ENCODE data around the gene ATXN7L2.

Gene ATXN7L2

DNA sequence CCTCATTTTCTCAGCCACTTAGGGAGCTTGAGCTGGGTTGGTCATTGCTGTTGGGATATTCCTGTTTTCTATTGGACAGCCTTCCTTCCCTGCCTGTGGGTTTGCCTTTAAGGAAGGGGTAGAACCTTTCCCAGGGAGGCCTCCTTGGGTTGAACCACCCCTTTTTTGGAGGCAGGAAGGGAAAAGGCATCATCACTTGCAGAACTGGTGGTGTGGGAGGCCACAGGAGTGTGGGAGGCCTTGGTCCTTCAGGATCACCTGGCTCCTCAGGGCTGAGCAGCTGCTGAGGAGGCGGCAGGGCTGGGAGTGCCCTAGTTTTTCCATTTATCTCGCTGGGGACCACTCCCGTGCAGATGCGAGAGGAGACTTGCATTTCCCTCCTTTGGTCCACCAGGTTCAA is 9.5 kb downstream of the ATXN7L2 start:
- Histone ChIP-seq H3K27ac (peak overlapping the region in 16 of 21 experiments; percentile 12 to 93 (median 83)), H3K4me3 (peak overlapping the region in 2 of 7 experiments; percentile 78 to 88)

DNA sequence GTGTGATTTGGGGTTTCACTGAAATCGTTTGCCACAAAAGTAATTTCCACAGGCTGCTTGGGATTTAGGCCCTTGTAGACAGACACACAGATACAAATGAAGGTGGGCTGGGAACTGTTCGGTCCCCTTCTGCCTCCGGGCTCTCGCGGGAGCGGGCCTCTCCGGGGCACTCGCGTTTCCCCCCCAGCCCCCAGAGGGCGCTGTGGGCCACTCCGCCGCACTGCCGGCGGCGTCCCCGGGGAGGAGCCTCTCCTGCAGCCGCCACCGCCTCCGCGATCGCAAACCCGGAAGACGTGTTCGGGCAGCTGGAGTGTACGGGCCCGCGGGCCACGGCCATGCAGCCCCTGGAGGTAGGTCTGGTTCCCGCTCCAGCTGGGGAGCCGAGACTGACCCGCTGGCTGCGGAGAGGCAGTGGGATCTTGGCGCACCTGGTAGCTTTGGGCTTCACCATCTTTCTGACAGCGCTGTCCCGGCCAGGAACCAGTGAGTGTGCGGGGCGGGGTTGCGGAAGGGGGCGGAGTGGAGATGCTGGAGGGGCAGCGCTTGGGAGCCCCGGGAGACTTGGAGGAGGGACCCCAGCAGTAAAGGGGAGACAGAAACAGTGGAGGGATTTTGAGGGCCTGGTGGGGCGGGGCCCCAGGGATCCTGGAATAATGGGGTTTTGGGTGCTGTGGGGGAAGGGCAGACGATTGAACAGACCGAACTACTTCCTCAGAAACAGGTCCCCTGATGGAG is 10.3 kb downstream of the ATXN7L2 start, which contains the start of gene CYB561D1:
TSS of gene CYB561D1 (plus strand) at position 290 of the 735 bp plus-strand sequence. CDS start at position 336, 46 bp downstream.
- peak within 1 kb of the TSS; percentile 57 to 93 (median 88) for H3K4me3 ChIP-seq
- H3K27ac ChIP-seq = peak within 1 kb of the TSS; percentile 37 to 93 (median 83)

DNA sequence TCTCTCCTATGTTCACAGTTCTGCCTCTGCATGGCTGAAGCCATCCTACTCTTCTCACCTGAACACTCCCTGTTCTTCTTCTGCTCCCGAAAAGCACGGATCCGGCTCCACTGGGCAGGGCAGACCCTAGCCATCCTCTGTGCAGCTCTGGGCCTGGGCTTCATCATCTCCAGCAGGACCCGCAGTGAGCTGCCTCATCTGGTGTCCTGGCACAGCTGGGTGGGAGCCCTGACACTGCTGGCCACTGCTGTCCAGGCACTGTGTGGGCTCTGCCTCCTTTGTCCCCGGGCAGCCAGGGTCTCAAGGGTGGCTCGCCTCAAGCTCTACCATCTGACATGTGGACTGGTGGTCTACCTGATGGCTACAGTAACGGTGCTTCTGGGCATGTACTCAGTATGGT is 12.0 kb downstream of the ATXN7L2 start:
- peak overlapping the region in 1 of 21 experiments; percentile 32 for H3K27ac ChIP-seq

DNA sequence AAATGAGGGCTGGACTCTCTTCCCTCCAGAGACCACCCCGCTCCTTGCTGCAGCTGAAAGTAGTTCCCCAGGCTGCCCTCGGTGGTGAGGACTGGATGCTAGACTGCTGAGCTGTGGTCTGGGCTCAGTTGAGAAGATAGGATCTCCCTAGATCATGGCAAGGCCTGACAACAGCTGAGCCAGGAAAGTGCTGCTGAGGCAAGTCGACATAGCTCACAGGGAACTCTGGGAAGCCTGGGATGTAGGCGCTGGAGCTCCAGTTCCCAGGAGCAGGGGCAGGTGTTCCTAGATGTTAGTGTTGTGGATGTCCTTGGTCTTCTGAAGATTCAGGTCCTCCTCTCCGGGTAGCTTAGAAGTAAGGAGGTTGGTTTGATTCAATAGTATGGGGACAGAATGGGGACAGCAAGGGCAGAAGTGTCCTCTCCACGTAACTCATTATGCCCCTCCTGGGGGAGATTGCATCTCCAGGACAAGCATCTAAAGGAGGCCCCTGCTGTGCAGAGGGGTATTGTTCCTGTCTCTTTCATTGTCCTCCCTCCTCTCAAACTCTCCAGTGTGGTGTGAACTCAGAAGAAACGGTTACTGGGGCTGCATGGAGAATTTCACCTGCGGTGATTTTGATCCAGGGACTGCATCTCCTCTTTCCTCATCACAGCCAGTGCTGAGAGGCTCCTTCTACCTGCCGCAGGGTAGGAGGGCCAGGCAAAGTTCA is 13.9 kb downstream of the ATXN7L2 start:
- no peak overlapping the region for H3K4me3 ChIP-seq
- peak overlapping the region in 7 of 21 experiments; percentile 18 to 77 (median 44) for H3K27ac ChIP-seq

More for the DNA sequence above, 12.0 kb downstream of the ATXN7L2 start:
- H3K4me3 ChIP-seq = no peak overlapping the region

DNA sequence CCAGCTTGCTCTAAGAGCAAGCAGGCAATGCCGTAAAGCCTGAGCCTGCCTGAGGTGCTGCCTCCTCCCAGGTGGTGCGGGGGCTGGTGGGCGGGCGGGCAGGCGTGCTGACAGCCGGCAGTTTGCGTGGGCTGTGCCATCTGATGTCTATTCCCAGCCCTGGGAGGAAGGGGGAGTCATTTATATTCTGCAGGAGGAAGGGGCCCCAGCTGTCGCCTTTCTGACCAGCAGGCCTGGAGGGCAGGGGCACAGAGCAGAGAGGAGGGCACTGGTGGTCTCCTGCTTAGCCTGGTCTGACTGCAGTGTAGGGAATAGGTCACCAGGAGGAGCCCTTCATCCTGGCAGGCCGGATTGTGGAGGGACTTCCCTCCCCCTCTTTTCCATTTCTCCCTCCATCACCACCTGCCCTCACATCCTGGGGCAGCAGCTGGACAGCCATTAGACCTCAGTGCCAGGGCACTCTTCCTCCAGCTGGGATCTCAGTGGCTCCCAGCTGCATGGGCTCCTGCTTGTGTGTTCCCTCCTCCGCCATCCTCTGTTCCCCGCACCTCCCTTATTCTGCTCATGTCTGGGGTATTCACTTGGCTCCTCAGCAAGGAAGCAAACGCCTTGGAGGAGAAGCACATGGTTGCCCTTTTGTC is 14.6 kb downstream of the ATXN7L2 start:
- Histone ChIP-seq H3K27ac (peak overlapping the region in 9 of 21 experiments; percentile 18 to 77 (median 59)), H3K4me3 (no peak overlapping the region)

DNA sequence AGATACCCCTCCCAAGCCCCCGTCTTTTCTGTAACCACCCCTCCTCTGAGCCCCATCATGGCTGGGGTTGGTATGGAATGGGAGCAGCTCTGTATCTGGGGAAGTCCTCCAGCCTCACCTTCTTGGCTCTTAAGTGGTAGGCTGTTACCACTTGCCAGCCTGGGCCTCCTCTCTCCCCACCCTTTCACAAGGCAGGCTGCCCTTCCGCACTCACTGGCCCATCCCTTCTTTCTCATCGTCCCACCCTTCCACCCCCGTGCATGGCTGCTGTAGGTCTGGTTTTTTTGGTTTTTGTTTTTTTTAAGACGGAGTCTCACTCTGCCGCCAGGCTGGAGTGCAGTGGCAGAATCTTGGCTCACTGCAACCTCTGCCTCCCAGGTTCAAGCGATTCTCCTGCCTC is 15.4 kb downstream of the ATXN7L2 start:
- Histone ChIP-seq H3K27ac (peak overlapping the region in 15 of 21 experiments; percentile 17 to 81 (median 58)), H3K4me3 (no peak overlapping the region)

DNA sequence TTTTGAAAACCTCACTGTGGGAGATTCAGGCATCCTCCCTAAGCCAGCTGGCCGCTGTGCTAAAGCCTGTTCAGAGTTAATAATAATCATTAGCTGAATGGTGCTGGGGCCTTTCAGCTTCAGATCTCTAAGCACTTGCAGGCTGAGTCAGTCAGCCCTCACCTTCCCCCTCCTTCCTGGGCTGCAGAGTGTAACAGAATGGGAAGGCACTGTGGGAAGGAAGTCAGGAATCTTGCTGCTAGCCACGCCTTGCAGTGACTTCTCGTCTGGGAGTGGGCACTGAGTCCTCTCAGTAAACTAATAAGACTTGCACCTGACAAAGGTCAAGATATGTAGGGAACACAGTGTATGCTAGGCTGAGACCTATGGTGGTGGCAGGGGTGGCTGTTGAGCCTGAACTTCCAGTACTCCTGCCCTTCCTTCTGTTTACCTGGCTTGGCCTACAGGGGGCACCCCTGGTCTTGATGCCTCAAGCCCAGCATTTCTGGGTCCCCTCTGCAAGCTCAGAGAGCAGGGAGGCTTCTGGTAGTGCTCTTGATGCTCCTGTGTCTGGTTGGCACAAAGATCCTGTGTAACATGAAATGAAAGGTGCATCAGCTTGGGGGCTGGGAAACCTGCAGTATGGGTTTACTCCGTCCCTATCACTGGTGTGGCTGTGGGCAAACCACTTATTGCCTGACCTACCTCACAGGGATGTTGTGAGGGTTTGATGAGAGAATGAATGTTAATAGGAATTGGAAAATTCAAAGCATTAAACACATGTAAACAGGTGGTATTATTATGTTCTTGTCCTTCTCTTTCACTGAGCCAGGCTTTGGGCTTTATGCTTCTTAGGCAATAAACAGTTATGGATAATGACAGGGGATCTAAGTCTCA is 16.2 kb downstream of the ATXN7L2 start:
- Histone ChIP-seq H3K27ac (peak overlapping the region in 18 of 21 experiments; percentile 5 to 81 (median 50)), H3K4me3 (no peak overlapping the region)

DNA sequence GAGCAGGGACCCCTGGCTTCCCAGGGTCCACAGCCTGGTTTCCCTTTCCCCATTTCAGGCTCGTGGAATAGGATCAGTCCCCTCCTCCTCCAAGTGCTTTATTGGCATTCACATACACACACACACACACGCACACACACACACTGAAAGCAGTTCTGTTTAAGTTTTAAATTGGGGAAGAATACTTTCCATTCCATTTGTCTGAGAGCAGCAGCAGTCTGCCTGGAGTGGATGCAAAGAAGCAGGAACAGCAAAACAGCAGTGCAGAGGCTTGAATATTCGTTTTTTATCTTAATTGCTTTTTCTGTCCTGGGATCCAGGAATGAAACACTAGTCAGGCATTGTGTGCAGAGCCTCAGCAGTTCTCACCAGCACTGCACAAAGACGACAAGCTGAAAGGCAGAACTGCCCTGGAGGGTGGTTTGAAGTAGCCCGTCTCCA is 17.3 kb downstream of the ATXN7L2 start:
- Histone ChIP-seq H3K4me3 (no peak overlapping the region), H3K27ac (peak overlapping the region in 11 of 21 experiments; percentile 13 to 81 (median 66))

DNA sequence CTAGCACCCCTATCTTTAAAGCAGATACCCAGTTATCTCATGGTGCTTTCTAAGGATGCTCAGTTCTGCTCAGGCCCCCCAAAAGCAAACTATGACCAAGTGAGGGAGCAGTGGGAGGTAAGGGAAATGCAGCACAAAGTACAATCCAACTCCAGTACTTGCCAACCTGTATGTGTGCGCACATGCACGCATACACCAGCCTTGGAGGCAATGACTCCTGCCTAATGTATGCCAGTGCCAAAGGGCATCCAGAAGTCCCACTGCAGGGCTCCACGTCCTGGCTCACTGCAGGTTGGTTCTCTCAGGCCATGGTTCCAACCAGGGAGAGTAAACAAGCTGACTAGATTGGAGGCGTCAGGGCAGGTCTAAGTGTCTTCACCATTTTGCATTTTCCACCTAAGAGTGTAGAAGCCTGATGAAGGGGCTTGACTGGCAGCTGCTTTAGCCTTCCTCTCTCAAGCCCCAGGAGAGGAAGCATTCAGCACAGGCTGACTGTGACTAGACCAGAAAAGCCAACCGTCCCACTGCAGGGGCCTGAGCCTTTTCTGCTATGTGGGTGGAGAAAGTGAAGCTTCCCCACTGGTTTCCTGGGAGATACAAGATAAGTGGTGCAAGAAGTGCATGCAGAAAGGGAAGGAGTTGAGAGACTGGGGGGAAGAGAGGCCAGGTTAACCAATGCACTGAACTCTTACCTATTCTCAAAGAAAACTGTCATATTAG is 18.1 kb downstream of the ATXN7L2 start:
- Histone ChIP-seq H3K27ac (peak overlapping the region in 11 of 21 experiments; percentile 13 to 81 (median 66)), H3K4me3 (no peak overlapping the region)

DNA sequence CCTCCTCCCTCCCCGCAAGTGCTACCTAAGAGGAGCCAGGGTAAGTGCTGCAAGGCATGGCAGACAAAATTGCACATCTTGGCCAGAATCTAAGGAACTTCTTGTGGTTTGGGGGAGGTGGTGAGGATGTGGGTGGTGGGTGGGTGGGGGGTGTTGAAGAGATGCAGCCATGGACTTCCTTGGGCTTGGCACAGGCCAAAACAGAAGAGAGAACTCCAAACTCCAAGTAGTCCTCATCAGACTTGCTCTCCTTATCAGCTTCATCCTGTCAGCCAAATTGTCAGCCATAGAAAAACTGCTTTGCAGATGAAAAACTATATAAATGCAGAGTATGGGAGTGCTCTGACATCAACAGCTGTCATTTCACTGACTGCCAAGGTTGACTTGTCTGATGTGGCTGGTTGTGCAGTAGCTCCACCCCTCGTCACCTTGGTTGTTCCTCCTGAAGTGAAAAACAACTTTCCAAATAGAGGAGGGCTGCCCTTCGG is 18.7 kb downstream of the ATXN7L2 start:
- peak overlapping the region in 11 of 21 experiments; percentile 49 to 81 (median 66) for H3K27ac ChIP-seq
- no peak overlapping the region for H3K4me3 ChIP-seq

DNA sequence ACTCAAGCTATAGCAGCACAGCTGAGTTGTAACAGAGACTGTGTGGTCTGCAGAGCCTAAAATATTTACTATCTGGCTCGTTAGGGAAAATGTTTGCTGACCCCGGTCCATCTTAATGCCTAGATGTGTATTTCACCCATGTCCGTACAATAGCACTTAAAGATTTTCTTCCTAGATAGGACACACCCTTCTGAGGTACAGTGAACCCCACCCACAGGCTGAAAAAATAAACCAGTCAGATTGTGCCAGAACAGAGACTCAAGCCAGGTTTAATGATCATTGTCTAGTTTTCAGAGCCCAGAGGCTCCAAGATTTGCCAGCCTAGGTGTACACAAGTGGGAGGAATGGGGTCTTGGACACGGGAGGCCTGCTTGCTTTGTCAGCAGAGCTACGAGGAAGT is 20.2 kb downstream of the ATXN7L2 start:
- Histone ChIP-seq H3K27ac (peak overlapping the region in 7 of 21 experiments; percentile 5 to 70 (median 25)), H3K4me3 (no peak overlapping the region)

DNA sequence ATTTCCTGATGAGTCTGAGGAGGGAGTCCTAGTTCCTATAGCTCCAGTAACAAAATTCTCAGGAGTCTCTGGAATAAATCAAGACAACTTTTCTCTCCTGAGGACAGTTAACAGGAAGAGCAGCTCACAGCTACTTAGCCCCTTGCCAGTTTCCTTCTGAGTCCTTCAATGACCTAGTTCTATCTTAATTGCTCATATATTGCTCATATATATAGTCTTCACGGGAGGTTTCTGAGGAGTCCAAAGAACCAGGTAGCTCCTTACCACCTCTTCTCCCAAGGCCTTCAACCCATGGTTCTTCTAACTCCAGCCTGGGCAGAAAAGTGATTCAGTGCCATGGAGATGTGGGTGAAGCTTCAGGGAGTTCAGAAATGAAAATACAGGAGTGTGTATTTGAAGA is 21.3 kb downstream of the ATXN7L2 start:
- peak overlapping the region in 2 of 21 experiments; percentile 20 to 70 for H3K27ac ChIP-seq
- H3K4me3 ChIP-seq = no peak overlapping the region

DNA sequence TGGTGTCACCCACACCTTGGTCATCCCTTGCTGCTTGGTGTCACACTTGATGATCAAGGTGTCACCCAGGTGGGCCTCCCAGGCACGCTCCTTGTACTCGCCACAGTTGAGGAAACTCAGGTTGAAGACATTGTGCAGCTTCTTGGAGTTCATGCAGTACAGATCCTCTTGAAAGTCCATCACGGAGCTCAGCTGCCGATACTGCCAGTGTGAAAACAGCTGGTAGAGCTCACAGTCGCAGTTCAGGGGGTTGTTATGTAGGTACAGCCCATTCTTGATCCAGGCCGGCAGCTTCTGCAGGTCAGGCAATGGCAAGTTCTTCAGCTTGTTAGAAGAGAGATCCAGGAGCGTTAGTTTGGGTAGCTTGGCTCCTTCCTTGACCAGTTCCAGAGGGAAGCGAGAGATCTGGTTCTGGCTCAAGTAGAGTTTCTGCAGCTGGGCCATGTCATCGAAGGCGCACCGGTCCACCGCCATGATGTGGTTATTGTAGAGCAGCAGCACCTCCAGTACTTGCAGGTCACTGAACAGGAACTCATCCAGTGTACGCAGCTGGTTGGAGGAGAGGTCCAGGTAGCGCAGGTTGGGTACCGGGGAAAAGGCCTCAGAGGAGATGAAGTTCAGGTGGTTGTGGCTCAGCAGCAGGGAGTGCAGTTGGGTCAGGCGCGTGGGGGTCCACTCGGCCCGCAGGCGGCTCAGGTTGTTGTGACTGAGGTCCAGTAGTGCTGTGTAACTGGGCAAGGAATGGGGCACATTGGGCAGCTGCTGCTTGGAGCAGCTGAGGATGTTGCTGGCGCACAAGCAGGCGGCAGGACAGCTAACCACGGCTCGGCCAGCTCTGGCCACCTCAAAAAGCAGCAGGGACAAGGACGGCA is 24.5 kb downstream of the ATXN7L2 start:
- Histone ChIP-seq H3K4me3 (peak overlapping the region in 1 of 7 experiments; percentile 69), H3K27ac (no peak overlapping the region)

DNA sequence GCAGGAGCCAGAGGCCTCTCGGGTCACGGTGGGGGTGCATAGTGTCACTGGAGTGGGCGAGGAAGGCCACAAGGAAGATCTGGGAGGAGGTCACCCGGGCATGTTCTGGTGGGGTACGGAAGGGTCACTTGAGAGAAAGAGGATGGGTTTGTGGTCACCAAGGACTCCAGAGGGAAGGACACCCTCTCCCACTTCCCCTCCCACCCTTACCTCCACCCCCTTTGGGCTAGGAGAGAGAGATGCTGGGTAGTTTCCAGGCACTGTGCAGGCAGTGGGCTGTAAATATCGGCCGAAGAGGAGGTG is 25.1 kb downstream of the ATXN7L2 start:
- H3K4me3 ChIP-seq = peak overlapping the region in 6 of 7 experiments; percentile 51 to 69 (median 62)

DNA sequence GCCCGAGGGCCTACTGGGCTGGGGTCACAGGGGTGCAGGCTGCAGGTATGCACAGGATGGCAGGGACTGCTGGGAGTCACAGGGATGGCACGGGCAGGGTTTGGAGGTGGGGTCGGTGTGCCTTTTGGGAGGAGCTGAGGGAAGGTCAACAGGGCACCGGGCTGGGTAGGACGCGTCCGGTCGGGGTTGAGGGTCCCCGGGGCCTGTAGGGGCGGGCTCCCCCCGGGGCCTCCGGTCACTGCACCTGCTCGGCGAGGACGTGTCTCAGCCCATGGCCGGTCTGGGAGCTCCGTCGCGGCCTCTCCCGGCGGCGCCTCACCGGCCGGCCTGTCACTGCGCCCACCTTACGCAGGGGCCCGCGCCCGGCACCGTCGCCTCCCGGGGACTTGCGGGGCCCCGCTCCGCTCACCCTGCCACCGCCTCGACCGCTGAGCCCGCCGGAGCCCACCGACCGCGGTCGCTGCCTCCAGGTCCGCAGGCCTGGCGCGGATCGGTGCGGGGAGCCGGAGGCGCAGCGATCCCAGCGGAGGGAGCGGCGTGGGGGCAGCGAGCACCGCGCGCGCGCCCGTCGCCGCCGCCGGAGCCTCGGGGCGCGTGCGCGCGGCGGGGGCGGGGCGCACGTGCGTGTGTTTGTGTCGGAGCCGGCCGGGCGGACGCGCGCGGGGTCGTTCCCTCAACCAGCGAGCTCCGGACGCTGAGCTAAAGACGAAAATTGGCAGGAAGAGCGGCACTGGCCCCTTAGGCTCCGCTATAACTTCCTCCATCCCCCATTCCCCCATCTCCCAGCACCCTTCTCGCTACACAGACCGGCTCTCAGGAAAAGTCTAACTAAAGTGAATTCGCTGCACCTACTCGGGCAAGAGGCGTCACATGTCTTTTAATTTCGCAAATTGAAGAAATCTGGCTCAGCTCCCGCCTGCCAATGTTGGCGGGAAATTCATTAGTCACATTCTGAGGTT is 25.8 kb downstream of the ATXN7L2 start, which contains the start of gene AMIGO1:
TSS of gene AMIGO1 (minus strand) at position 552 of the 959 bp plus-strand sequence. CDS start 815 bp downstream, outside the sequence.
- peak within 1 kb of the TSS; percentile 51 to 69 (median 62) for H3K4me3 ChIP-seq
- H3K27ac ChIP-seq = peak within 1 kb of the TSS in 13 of 21 experiments; percentile 51 to 80 (median 68)

More for the DNA sequence above, 25.1 kb downstream of the ATXN7L2 start:
- H3K27ac ChIP-seq = peak overlapping the region in 6 of 21 experiments; percentile 61 to 80 (median 76)

DNA sequence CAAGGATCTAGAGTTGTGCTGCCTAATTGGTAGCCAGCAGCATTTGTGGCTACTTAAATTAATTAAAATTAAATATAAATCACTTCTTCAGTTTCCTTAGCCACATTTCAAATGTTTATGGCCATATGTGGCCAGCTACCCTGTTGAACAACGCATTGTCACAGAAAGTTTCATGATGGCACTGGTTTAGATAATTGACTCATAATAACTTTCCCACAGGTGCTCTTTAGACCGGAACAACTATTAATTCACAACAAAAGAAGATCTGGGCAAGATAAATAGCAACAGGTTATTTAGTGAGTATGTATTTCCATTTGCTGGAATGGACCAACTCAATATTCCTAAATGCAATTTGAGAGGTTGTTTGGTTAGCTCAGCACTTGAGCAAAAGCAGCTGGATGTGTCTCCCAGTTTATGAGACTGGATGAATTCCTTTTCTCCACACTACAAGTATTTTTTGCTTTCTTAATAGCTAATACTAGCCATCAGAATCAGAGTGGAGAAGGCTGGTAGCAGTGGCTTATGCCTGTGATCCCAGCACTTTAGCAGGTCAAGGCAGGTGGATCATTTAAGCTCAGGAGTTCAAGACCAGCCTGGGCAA is 29.5 kb downstream of the ATXN7L2 start:
- Histone ChIP-seq H3K4me3 (no peak overlapping the region), H3K27ac (no peak overlapping the region)
